Nucleus accumbens (tissue), 56 donors: Measurements from ENCODE around the gene OTUD6A.
"Not testable (repeated sequence)": the region's sequence is repeated elsewhere in the genome, so short reads cannot be mapped to it uniquely, and the experiment has no call there.

Experiments
- DNase-seq, 56 donors: peaks; one replicate each; lab custom pipeline; 2025; lab: John Stamatoyannopoulos, UW

OTUD6A gene

GRCh38 chrX:70044541-70045245 lies 17.6 kb upstream of the OTUD6A start:
- DNase-seq, result no peak

DNA sequence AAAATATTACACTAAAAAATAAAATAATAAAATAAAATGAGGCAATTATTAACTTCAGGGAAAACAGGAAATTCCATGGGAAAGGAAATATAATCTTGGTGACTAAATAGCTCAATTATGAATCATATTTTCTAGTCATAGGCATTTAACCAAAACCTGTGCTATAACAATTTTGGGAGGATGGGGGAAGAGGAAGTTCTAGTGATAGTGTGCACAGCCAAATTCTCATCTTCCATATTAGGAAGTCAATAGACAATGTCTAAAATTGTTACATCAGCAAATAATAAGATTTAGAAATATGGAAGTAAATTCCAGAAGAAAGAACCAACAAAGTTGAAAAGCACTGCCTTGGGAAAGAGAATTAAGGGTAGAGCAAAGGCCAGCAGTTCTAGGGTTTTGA lies 15.3 kb upstream of the OTUD6A start:
- no peak for DNase-seq

GRCh38 chrX:70049406-70049805 lies 12.9 kb upstream of the OTUD6A start:
- DNase-seq, result no peak

DNA sequence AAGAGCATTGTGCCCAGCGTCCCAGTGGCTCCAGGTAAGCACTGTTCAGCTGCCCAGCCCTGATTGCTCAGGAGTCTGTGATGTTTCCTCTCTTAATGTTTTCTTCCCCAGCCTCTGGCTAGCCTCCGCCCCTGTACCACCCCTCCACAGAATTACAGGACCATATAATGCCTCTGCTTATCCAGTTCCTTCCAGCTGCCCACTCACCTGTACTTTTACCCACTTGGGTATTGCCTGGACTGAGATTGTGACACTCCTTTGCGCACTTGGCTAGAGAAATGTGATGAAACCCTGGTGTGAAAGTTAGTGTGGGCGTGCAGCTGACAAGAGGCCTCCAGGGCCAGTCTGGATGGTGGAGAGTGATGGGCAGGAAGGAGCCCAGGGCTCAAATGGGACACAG lies 12.3 kb upstream of the OTUD6A start, which contains the start of gene AWAT2:
TSS of gene AWAT2 (minus strand) at position 14 of the 400 bp plus-strand sequence. CDS start at position 8, 6 bp downstream.
- no peak for DNase-seq

- no peak for DNase-seq
Observed at GRCh38 chrX:70052895-70053615, 9.2 kb upstream of the OTUD6A start.

DNA sequence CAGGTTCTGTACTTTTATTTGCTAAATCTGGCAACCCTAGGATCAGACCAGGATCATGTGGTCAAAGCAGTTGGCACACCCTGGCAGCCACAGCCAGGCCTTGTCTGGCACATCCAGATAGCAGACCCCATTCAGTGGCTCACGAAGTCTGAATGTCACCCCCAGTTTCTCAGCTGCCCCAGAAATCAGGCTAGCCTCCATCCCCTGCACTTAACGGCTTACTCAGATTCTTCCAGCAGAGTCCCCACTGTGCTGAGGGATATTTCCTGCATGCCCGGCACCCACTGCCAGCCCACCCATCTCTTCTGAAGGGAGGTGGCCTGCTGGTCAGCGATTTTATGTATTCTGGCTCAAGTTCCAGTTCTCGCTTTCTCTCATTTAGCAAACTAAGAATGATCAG lies 7.9 kb upstream of the OTUD6A start:
- no peak for DNase-seq

- DNase-seq, result no peak
Observed at GRCh38 chrX:70062961-70063550, 799 bp downstream of the OTUD6A start.

- no peak for DNase-seq
Observed at GRCh38 chrX:70066646-70067045, 4.4 kb downstream of the OTUD6A start.

DNA sequence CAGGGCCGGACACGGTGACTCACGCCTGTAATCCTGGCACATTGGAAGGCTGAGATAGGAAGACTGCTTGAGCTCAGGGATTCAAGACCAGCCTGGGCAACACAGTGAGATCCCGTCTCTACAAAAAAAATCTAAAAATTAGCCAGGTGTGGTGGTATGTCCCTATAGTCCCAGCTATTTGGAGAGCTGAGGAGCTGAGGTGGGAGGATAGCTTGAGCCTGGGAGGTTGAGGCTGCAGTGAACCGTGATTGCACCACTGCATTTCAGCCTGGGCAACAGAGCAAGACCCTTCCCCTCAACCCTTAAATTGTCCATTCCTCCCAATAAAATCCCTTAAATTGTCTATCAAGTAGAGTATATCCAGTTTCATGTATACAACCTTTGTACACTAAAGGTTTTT lies 17.0 kb downstream of the OTUD6A start:
- DNase-seq, result no peak

DNA sequence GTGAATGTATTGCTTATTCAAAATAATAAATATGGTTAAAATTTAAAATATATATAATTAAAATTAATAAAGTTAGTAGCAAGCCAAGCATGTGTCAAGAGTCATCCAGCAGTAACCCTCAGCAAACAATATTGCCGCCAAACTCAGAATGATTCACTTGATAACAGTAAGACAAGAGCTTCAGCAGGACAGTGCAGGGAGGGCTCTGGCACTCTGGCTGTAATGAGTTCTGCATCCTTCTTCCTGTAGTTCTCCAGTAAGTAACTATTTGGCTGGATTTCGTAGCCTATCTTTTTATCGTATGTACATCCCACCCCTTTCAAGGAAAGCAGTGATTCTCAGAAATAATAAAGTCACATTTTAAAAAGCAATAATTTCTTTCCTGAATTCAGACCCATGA lies 17.6 kb downstream of the OTUD6A start:
- DNase-seq, result no peak

GRCh38 chrX:70082723-70083122 lies 20.5 kb downstream of the OTUD6A start:
- no peak for DNase-seq

- no peak for DNase-seq
Observed at GRCh38 chrX:70084592-70085240, 22.5 kb downstream of the OTUD6A start.

GRCh38 chrX:70087857-70088630 lies 25.8 kb downstream of the OTUD6A start:
- DNase-seq, result no peak

DNA sequence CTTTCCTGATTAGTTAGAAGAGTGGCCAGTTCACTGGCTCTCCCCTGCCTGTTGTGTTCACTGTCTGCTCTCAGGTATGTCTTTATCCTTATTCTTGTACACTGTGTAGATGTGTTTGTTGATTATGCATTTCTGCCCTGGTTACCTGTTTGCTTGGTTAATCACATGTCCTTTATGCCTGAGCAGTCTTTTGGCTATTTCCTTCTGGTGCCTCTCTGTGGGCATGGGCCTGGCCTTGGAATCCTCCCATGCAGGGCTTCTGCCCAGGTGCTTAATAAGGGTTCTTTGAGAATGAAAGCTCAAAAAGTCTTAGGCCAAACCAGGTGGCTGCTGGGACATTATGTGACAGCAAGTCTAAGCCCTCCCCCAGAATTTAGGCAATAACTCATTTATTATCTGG lies 26.5 kb downstream of the OTUD6A start:
- no peak for DNase-seq

DNA sequence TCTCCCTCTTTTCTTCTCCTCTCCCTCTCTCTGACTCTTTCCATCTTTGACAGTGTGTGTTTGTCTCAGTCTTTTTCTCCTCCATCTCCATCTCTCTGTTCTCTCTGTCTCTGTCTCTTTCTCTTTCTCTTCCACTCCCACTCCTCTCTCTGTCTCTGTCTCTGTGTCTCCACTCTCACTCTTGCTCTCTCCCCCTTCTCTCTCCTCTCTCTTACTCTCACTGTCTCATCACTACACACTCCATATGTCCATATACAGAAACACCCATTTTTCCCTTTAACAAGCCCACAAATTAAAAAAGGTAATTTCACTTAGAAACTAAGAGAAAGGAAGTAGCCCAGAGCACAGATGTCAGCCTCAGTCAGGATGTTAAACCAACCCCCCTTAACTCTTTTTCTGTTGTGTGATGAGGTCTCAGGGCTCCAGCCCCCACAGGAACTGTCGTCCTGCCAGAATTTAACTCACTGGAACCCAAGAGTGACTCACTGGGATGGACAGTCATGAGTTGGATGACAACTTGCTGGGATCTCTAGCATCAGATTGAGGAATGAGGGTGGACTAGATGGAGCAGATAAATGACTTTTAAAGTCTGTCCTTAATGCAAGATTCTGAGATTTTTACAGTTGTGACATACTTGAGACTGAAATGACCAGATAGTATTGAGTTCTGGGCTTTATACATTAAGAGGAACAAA lies 27.5 kb downstream of the OTUD6A start:
- DNase-seq, result no peak

DNA sequence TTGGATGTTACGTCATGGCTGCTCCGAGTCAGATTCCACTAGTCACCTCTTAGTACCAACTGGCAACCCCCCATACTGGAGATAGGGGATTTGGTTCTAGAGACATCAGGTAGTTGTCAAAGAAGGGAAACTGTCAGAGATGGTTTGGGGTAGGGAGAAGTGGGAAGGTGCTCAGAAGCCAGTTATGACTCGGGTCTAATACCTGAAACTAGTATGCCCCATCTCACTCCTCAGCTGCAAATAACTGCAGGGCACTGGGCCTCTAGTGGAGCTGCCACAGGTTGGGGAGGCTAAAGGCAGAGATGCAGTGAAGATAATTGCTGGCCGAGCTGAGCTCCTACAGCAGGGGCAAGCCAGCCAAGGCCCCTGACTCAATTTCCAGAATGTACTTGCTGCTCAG lies 30.0 kb downstream of the OTUD6A start:
- DNase-seq, result no peak

GRCh38 chrX:70096052-70096451 lies 33.8 kb downstream of the OTUD6A start:
- DNase-seq, result no peak

DNA sequence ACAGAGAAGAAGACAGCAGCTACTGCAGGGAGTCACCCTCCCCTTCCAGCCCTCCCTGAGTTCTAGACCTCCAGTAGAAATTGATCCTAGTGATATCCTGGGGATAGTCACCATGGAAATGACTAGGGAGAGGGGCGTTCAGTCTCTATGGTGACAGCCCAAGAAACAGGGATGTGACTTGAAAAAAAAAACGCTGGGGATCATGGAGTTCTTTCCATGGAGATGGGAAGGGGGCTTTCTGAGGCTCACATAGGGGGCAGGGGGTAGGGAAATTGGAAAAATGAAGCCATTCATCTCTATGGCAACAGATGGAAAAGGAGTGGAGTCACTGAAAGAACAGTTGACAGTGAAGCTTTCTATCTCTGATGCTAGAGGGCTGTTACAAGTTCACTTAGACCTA lies 43.0 kb downstream of the OTUD6A start:
- no peak for DNase-seq

DNA sequence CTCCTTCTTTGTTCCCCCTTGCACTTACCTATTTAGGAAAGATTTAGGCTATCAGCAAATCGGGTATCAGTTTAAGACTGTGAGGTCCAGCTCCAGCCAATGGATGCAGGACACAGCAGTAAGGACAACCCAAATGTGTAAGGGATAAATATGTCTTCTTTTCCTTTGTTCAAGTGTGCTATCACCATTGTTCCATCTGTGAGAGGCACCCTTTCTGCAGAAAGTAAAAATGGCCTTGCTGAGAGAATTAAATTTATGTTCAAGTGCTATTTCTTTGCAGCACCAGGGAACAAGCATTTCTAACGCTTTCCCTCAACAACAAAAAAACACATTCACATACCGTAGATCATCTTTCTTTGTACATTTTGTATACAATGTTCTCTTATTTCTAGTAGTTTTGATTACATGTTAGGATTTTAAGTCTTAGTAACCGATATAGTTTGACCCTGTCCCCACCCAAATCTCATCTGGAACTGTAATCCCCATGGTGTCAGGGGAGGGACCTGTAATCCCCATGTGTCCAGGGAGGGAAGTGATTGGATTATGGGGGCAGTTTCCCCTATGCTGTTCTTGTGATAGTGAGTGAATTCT lies 49.3 kb downstream of the OTUD6A start:
- DNase-seq, result not testable (repeated sequence)
